Natural killer cell (primary cell): Measurements from ENCODE around the gene CLDN18. TPM values are rescaled to one million over a fixed set of nuclear protein-coding genes. Genes with fewer than 3 reads are reported as not detected.

Source experiments
- ATAC-seq, 3 donors: fragments of 150-1000 bp in 2 of 3; fragments of 200-7000 bp in 1 of 3; cut with Tn5 transposase; 1 replicate in 1 of 3; 2 replicates in 2 of 3; pipeline ENCODE4 v1.10.0; 2021; ENCODE audit warnings: mild to moderate bottlenecking in 2 of 3, moderate library complexity in 2 of 3
- DNase-seq, 2 donors: peaks; one replicate each; pipeline versions ENCODE4 v3.0.0 to v3.0.0-alpha.2; 2013 to 2021; ENCODE audit warnings: mixed read lengths in 1 of 2
- H3K27ac ChIP-seq: one replicate; pipeline ENCODE4 v1.5.1; 2013; ENCODE audit warnings: mild to moderate bottlenecking, low read length
- H3K27me3 ChIP-seq: one replicate; pipeline ENCODE4 v1.6.1; 2013; ENCODE audit warnings: low read length; ENCODE audit not compliant: control insufficient read depth, insufficient read depth
- H3K36me3 ChIP-seq: one replicate; pipeline ENCODE4 v1.6.1; 2013; ENCODE audit warnings: low read length; ENCODE audit not compliant: control insufficient read depth, insufficient read depth
- H3K4me1 ChIP-seq: one replicate; pipeline ENCODE4 v1.6.1; 2013; ENCODE audit warnings: low read length; ENCODE audit not compliant: control insufficient read depth, insufficient read depth
- H3K4me3 ChIP-seq: one replicate; pipeline ENCODE4 v1.5.1; 2013; ENCODE audit warnings: low read length
- H3K9me3 ChIP-seq: one replicate; pipeline ENCODE4 v1.6.1; 2013; ENCODE audit warnings: low read length; ENCODE audit not compliant: control insufficient read depth, insufficient read depth
- H3K27ac Mint-ChIP-seq, 2 donors: one replicate each; pipeline ENCODE4 v1.8.0; 2022; ENCODE audit warnings: mild to moderate bottlenecking in 2 of 2, mixed read lengths in 2 of 2, moderate library complexity in 1 of 2
- H3K27me3 Mint-ChIP-seq, 2 donors: one replicate each; pipeline ENCODE4 v1.8.0; 2022; ENCODE audit warnings: low read depth in 2 of 2, mixed read lengths in 2 of 2
- H3K36me3 Mint-ChIP-seq: one replicate; pipeline ENCODE4 v1.8.0; 2022; ENCODE audit warnings: mixed read lengths
- H3K4me1 Mint-ChIP-seq, 2 donors: one replicate each; pipeline ENCODE4 v1.8.0; 2022; ENCODE audit warnings: mixed read lengths in 2 of 2
- H3K4me3 Mint-ChIP-seq: one replicate; pipeline ENCODE4 v1.8.0; 2022; ENCODE audit warnings: mild to moderate bottlenecking, moderate library complexity, mixed read lengths
- H3K9me3 Mint-ChIP-seq, 2 donors: one replicate each; pipeline ENCODE4 v1.8.0; 2022; ENCODE audit warnings: mixed read lengths in 2 of 2
- CTCF ChIP-seq: fragments of 200-600 bp; IDR thresholded peaks from one replicate; pipeline ENCODE4 v1.8.0; 2022; ENCODE audit warnings: antibody characterized with exemption
- WGBS: methylation state at CpG from one replicate; pipeline ENCODE4 v1.1.7; 2013; ENCODE audit warnings: missing lambda C conversion rate; ENCODE audit not compliant: insufficient coverage; 5-methylcytosine and 5-hydroxymethylcytosine counted together
- intact Hi-C: fragments of 100-400 bp; cut with micrococcal nuclease; formaldehyde crosslinking; loops from one replicate; pipeline ENCODE4 v1.14.2; 2022
- total RNA-seq, 4 donors: library from RNA; stranded (reverse); fragments of 120-200 nt in 1 of 4; gene quantifications; one replicate each; pipeline versions ENCODE4 v1.2.3 to v1.2.4, GENCODE V29; 2013 to 2022

The CLDN18 gene
- total RNA-seq, 3 donors from 2014 or later (not counting 1 experiment from before 2014, with no cell fraction given): not detected

DNA sequence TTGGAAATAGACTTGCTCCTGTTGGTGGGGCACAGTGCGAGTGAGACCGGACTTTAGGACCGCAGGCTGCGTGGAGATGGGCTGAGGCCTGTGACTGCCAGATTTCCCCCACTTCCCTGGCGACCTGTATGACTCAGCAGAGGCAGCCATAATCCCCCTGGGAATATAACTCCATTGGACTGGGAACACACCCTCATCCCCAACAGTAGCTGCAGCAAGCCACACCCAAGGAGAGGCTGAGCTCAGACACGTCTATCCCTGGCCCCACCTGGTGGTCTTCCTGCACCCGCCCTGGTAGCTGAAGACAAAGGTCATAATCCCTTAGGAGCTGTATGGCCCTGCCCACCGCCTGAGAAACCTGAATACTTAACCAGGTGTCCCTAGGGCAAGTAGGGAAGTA, 62.8 kb downstream of the CLDN18 start:
- Histone ChIP-seq H3K4me3 (no peak overlapping the region), H3K27ac (no peak overlapping the region), H3K27me3 (no peaks in the 10 kb centered on the region), H3K36me3 (no peaks in the 10 kb centered on the region), H3K4me1 (no peaks in the 10 kb centered on the region), H3K9me3 (no peaks in the 10 kb centered on the region)
- no peaks in the 10 kb centered on the region for H3K4me1 Mint-ChIP-seq
- no peak for ATAC-seq
- no peak for TF ChIP-seq CTCF
- H3K27me3 Mint-ChIP-seq: peaks cover 11 to 13% of the 10 kb centered on the region in 2 donors
- H3K27ac Mint-ChIP-seq: no peak overlapping the region
- no peak for DNase-seq
- intact Hi-C loops: no loop called here
- WGBS: 87% methylated on average over 8 of the region's 8 CpGs
- H3K9me3 Mint-ChIP-seq: peaks cover 0 to 4% of the 10 kb centered on the region in 2 donors
- no peak overlapping the region for H3K4me3 Mint-ChIP-seq
- no peaks in the 10 kb centered on the region for H3K36me3 Mint-ChIP-seq

DNA sequence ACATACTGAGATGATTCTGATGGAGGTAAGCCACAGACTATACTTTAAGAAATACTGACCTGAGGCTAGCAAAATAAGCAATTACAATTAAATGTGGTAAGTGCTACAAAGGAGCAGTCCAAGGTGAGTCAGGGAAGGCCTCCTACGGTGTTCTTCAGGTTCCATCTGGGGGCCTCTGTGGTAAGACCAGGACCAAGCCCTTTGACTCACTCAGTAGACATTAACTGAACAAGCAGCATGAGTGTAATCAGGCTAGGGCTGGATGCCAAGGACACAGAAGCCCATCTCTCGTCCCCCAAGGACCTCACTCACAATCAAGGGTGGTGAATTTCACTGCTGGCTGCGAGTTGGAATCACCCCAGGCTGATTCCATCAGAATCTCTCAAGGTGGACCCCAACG, 68.1 kb downstream of the CLDN18 start:
- no peak overlapping the region for H3K4me3 Mint-ChIP-seq
- Histone ChIP-seq H3K4me1 (no peaks in the 10 kb centered on the region), H3K27ac (no peak overlapping the region), H3K4me3 (no peak overlapping the region), H3K27me3 (no peaks in the 10 kb centered on the region), H3K9me3 (no peaks in the 10 kb centered on the region), H3K36me3 (no peaks in the 10 kb centered on the region)
- ATAC-seq: no peak
- no peaks in the 10 kb centered on the region for H3K36me3 Mint-ChIP-seq
- H3K27ac Mint-ChIP-seq: no peak overlapping the region
- DNase-seq: no peak
- TF ChIP-seq CTCF: no peak
- intact Hi-C loops: no loop called here
- peaks cover 0 to 20% of the 10 kb centered on the region in 2 donors for H3K27me3 Mint-ChIP-seq
- H3K4me1 Mint-ChIP-seq: peaks cover 0 to 10% of the 10 kb centered on the region in 2 donors
- WGBS: 73% methylated on average over 4 of the region's 4 CpGs
- H3K9me3 Mint-ChIP-seq: peaks cover 0 to 4% of the 10 kb centered on the region in 2 donors

- H3K4me3 Mint-ChIP-seq: no peak overlapping the region
- no peak for DNase-seq
- intact Hi-C loops: no loop called here
These were observed 69.0 kb downstream of the CLDN18 start for GRCh38 chr3:138078901-138079344.

More at GRCh38 chr3:138078901-138079344, 69.0 kb downstream of the CLDN18 start:
- Histone ChIP-seq H3K27me3 (no peaks in the 10 kb centered on the region), H3K27ac (no peak overlapping the region), H3K9me3 (no peaks in the 10 kb centered on the region), H3K4me3 (no peak overlapping the region), H3K36me3 (no peaks in the 10 kb centered on the region), H3K4me1 (no peaks in the 10 kb centered on the region)
- H3K27me3 Mint-ChIP-seq: peaks cover 0 to 16% of the 10 kb centered on the region in 2 donors
- no peaks in the 10 kb centered on the region for H3K9me3 Mint-ChIP-seq
- TF ChIP-seq CTCF: no peak
- no peak overlapping the region for H3K27ac Mint-ChIP-seq
- ATAC-seq: no peak
- no peaks in the 10 kb centered on the region for H3K36me3 Mint-ChIP-seq
- no CpG with 5 or more reads among the region's 1 CpG for WGBS
- H3K4me1 Mint-ChIP-seq: peaks cover 0 to 10% of the 10 kb centered on the region in 2 donors
